KBM-7 (cell line): ENCODE data around the gene NPR3.

Experiments used
- DNase-seq: peaks from one replicate; pipeline ENCODE4 v3.0.0-alpha.2; 2015
- in situ Hi-C: fragments of 300-500 bp; cut with MboI; formaldehyde crosslinking; loops from 2 replicates; pipeline ENCODE4 v1.14.3; 2020; ENCODE audit warnings: low sequenced_read_pairs, low pct_unique_long_range_greater_than_20kb, mixed read lengths

NPR3 gene

GRCh38 chr5:32709750-32710549, 1.2 kb upstream of the NPR3 start:
- DNase-seq, result peak; percentile 91
- in situ Hi-C loops, result no loop called here

GRCh38 chr5:32711362-32711680, 200 bp downstream of the NPR3 start:
- in situ Hi-C loops, result no loop called here
- no peak for DNase-seq

GRCh38 chr5:32711681-32712480, 760 bp downstream of the NPR3 start:
- DNase-seq, result peak; percentile 63
- in situ Hi-C loops, result no loop called here

- no peak for DNase-seq
- in situ Hi-C loops, result no loop called here
Measured at GRCh38 chr5:32712481-32713360, 1.6 kb downstream of the NPR3 start.

- in situ Hi-C loops, result no loop called here
- DNase-seq, result no peak
Measured at GRCh38 chr5:32713361-32713769, 2.2 kb downstream of the NPR3 start.

- peak; percentile 79 for DNase-seq
- in situ Hi-C loops, result no loop called here
Measured at GRCh38 chr5:32713770-32714381, 2.8 kb downstream of the NPR3 start.

- in situ Hi-C loops, result no loop called here
- DNase-seq, result no peak
Measured at GRCh38 chr5:32714836-32715235, 3.7 kb downstream of the NPR3 start.

GRCh38 chr5:32720300-32720699, 9.2 kb downstream of the NPR3 start:
- in situ Hi-C loops, result no loop called here
- no peak for DNase-seq

GRCh38 chr5:32721626-32722025, 10.5 kb downstream of the NPR3 start:
- no peak for DNase-seq
- in situ Hi-C loops, result no loop called here

- no peak for DNase-seq
- in situ Hi-C loops, result no loop called here
Measured at GRCh38 chr5:32722957-32723356, 11.8 kb downstream of the NPR3 start.

- in situ Hi-C loops, result no loop called here
Measured at GRCh38 chr5:32724526-32724925, 13.4 kb downstream of the NPR3 start.

GRCh38 chr5:32726086-32726557, 15.0 kb downstream of the NPR3 start:
- peak; percentile 94 for DNase-seq
- in situ Hi-C loops, result no loop called here

More at GRCh38 chr5:32724526-32724925, 13.4 kb downstream of the NPR3 start:
- DNase-seq, result no peak

- no peak for DNase-seq
- in situ Hi-C loops, result no loop called here
Measured at GRCh38 chr5:32729651-32730050, 18.5 kb downstream of the NPR3 start.

GRCh38 chr5:32733590-32734340, 22.6 kb downstream of the NPR3 start:
- peak; percentile 55 for DNase-seq
- in situ Hi-C loops, result no loop called here

GRCh38 chr5:32734827-32735378, 23.8 kb downstream of the NPR3 start:
- peak; percentile 76 for DNase-seq

GRCh38 chr5:32735512-32735911, 24.4 kb downstream of the NPR3 start:
- in situ Hi-C loops, result no loop called here

More at GRCh38 chr5:32734827-32735378, 23.8 kb downstream of the NPR3 start:
- in situ Hi-C loops, result no loop called here

GRCh38 chr5:32736842-32737241, 25.7 kb downstream of the NPR3 start:
- in situ Hi-C loops, result no loop called here
- no peak for DNase-seq

More at GRCh38 chr5:32735512-32735911, 24.4 kb downstream of the NPR3 start:
- no peak for DNase-seq

GRCh38 chr5:32740651-32741050, 29.5 kb downstream of the NPR3 start:
- DNase-seq, result no peak
- in situ Hi-C loops, result no loop called here
